PFSK-1 (cell line): Measurements from ENCODE around the gene SLC37A2.

Source experiments
- FOXP2 ChIP-seq: optimal IDR thresholded peaks from 2 replicates; pipeline ENCODE3; 2011; ENCODE audit warnings: borderline replicate concordance, control low read depth, inconsistent platforms; ENCODE audit not compliant: insufficient read depth; ENCODE audit errors: extremely low read length, extremely low read depth
- POLR2AphosphoS5 ChIP-seq: IDR thresholded peaks from 2 replicates; pipeline ENCODE4 v1.6.1; 2012; ENCODE audit warnings: low read depth, mild to moderate bottlenecking, control low read depth, low read length, moderate library complexity
- SIN3A ChIP-seq: IDR thresholded peaks from 2 replicates; pipeline ENCODE4 v1.6.1; 2012; ENCODE audit warnings: mild to moderate bottlenecking, low read length, moderate library complexity, borderline replicate concordance; ENCODE audit not compliant: insufficient read depth
- TAF1 ChIP-seq: IDR thresholded peaks from 2 replicates; pipeline ENCODE4 v1.6.1; 2012; ENCODE audit warnings: low read length, control low read depth, borderline replicate concordance; ENCODE audit not compliant: insufficient read depth
- TF ChIP-seq, protein P1 (sequence below), 2 experiments: IDR thresholded peaks; 2 replicates each; pipeline versions ENCODE4 v1.6.1 to v1.8.0; 2011 to 2012; ENCODE audit warnings: low read depth in 2 of 2, low read length in 2 of 2, control low read depth in 1 of 2, inconsistent platforms in 1 of 2, mild to moderate bottlenecking in 1 of 2, moderate library complexity in 1 of 2; ENCODE audit not compliant: insufficient read depth in 1 of 2

Gene SLC37A2

DNA sequence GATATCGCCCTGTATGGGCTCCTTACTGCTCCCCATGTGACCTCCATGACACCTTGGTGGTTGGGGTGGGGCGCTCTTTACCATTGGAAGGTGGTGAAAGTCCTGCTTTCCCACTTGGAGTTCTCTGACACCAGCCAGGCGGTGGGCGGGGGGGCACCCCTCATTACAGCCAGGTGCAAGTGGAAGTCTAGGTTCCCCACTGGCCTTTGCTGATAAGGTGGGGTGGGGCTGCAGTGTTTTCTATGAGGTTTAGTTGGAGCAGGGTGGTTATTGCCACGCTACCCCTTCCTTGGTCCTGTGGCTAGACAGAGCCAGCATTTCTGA, 5.5 kb upstream of the SLC37A2 start:
- TF ChIP-seq FOXP2 (no peak), TAF1 (no peak), POLR2AphosphoS5 (no peak), SIN3A (no peak)
- TF ChIP-seq, protein P1, sequence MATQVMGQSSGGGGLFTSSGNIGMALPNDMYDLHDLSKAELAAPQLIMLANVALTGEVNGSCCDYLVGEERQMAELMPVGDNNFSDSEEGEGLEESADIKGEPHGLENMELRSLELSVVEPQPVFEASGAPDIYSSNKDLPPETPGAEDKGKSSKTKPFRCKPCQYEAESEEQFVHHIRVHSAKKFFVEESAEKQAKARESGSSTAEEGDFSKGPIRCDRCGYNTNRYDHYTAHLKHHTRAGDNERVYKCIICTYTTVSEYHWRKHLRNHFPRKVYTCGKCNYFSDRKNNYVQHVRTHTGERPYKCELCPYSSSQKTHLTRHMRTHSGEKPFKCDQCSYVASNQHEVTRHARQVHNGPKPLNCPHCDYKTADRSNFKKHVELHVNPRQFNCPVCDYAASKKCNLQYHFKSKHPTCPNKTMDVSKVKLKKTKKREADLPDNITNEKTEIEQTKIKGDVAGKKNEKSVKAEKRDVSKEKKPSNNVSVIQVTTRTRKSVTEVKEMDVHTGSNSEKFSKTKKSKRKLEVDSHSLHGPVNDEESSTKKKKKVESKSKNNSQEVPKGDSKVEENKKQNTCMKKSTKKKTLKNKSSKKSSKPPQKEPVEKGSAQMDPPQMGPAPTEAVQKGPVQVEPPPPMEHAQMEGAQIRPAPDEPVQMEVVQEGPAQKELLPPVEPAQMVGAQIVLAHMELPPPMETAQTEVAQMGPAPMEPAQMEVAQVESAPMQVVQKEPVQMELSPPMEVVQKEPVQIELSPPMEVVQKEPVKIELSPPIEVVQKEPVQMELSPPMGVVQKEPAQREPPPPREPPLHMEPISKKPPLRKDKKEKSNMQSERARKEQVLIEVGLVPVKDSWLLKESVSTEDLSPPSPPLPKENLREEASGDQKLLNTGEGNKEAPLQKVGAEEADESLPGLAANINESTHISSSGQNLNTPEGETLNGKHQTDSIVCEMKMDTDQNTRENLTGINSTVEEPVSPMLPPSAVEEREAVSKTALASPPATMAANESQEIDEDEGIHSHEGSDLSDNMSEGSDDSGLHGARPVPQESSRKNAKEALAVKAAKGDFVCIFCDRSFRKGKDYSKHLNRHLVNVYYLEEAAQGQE (IDR thresholded peaks at IDR 0.05; ENCODE audit: insufficient read depth in 1 of 2, low read depth in 2 of 2, low read length in 2 of 2) = no peak

DNA sequence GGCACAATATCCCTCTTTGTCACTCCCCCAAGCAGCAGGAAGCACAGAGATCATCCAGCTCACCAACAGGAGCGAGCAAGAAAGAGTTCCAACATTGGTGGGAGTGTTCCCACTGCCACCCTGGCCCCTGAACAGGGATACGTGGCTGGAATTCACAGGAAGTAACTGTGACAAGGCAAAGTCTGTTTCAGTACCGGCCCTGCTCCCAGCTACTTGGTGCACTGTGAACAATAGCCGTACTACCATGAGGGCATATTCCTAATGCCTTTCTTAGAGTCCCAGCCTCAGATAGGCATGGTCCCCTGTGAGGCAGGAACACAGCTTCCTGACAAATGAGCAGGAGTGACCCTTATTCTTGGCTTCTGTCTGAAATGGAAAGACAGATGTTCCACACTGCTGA, 1.8 kb upstream of the SLC37A2 start:
- TF ChIP-seq, protein P1 (IDR thresholded peaks at IDR 0.05; ENCODE audit: insufficient read depth in 1 of 2, low read depth in 2 of 2, low read length in 2 of 2) = no peak

DNA sequence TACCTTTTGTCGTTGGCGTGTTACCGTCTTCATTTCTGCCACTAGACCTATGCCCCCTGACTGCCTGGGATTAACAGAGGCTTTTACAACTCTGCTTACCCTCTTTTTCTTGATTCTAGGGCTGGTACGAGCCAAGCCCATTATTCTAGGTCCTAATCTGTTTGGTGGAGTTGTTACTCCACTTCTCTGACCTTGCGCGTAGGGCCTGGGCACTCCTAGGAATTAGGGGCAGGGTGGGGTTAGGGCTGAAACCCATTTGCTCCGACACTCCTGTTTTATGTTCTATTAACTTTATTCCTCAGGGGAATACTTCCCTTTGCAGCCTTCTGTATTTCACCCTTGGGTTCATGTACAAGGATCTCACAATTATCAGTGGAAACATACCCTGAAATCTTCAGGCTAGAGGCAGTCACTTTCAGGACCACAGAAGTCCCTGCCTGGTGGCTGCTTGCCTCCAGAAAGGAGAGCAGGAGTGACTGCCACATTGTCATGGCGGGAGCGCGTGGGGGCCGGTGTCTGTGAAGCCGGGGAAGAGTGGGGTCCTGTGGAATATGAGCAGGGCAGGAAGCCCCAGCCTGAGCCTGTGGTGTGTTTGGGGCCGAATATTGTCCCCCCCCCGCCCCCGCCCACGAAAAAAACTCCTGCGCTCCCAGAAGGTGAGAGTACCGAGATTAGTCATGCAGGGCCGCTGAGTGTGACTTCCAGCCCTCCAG, 731 bp upstream of the SLC37A2 start:
- no peak for TF ChIP-seq POLR2AphosphoS5

DNA sequence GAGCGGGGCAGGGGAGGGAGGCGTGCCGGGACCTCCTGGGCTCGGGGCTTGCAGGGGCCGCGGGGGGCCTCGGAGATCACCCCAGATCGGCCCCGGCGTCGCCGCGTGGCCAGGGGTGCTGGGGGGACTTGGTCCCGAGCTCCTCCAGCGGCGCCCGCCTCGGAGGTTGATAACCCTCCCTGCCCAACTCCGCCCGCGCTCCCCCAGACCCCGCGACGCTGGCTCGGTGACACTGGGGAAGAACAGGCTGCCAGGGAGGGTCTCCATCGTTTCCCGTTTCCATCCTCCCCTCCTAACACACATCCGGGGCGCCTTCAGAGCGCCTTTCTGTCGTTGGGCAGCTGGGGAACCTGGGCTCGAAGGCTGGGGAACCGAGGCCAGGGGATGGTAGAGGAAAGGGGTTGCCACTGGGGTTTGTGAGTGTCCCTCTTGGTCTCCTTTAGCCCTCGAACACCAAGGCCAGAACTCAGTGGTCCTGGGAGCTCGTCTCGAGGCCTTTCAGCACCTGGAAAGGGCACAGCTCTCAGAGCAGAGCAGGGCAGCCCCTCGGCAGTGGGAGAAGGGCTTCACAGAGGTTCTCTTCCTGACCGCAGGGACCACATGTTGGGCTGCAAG, 431 bp downstream of the SLC37A2 start:
- TF ChIP-seq TAF1 (no peak), FOXP2 (no peak), POLR2AphosphoS5 (no peak), SIN3A (no peak)
- TF ChIP-seq, protein P1 (IDR thresholded peaks at IDR 0.05; ENCODE audit: insufficient read depth in 1 of 2, low read depth in 2 of 2, low read length in 2 of 2) = no peak

DNA sequence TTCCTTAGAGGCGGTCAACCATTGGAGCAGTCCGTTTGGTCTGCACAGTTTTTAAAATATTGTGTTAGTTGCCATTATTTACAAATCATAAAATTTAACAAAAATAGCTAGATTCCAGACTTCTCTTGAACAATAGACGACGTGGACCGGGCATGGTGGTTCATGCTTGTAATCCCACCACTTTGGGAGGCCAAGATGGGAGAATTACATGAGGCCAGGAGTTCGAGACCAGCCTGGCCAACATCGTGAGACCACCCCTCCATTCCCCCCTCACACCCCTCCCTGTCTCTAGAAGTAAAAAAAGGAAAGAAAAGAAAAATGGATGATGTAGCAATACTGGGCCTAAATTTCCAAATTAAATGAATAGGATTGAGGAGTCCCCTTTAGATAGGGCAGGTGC, 965 bp downstream of the SLC37A2 start:
- TF ChIP-seq, protein P1 (IDR thresholded peaks at IDR 0.05; ENCODE audit: insufficient read depth in 1 of 2, low read depth in 2 of 2, low read length in 2 of 2) = no peak
- TF ChIP-seq FOXP2 (no peak), SIN3A (no peak), POLR2AphosphoS5 (no peak), TAF1 (no peak)
